Common myeloid progenitor, CD34-positive (primary cell): Measurements from ENCODE around the gene RORC.

ENCODE experiments used
- CTCF ChIA-PET: fragments of 350-600 bp; sonication (Branson Sonifier 250); formaldehyde crosslinking; loops from one replicate; lab custom pipeline; 2021; ENCODE audit warnings: antibody characterized with exemption; lab: Charles Lee
- POLR2A ChIA-PET: fragments of 350-600 bp; sonication (Branson Sonifier 250); formaldehyde crosslinking; loops from one replicate; lab custom pipeline; 2021; ENCODE audit warnings: antibody characterized with exemption; lab: Charles Lee
- DNase-seq, 3 donors: peaks; one replicate each; pipeline versions ENCODE4 v3.0.0 to v3.0.0-alpha.2; 2013
- H3K27ac ChIP-seq, 2 experiments: 1 replicate in 1 of 2; 2 replicates in 1 of 2; pipeline ENCODE4 v1.7.0; 2013; ENCODE audit warnings: inconsistent platforms in 2 of 2, low read length in 2 of 2, mild to moderate bottlenecking in 2 of 2, low read depth in 1 of 2, moderate library complexity in 1 of 2; ENCODE audit not compliant: severe bottlenecking in 2 of 2, insufficient read depth in 1 of 2, poor library complexity in 1 of 2
- H3K27me3 ChIP-seq, 5 experiments: replicated peaks in 2 of 5; 1 replicate in 3 of 5; 2 replicates in 2 of 5; pipeline versions ENCODE4 v1.6.1 to v1.7.0; 2013; ENCODE audit warnings: low read length in 4 of 5, mild to moderate bottlenecking in 2 of 5, moderate library complexity in 2 of 5, inconsistent platforms in 1 of 5; ENCODE audit not compliant: insufficient read depth in 5 of 5, control insufficient read depth in 4 of 5
- H3K36me3 ChIP-seq, 4 experiments: 1 replicate in 2 of 4; 2 replicates in 2 of 4; pipeline versions ENCODE4 v1.6.1 to v1.7.0; 2013; ENCODE audit warnings: low read length in 3 of 4, control low read depth in 1 of 4, mild to moderate bottlenecking in 1 of 4; ENCODE audit not compliant: control insufficient read depth in 4 of 4, insufficient read depth in 4 of 4
- H3K4me1 ChIP-seq, 4 experiments: 1 replicate in 3 of 4; 2 replicates in 1 of 4; pipeline versions ENCODE4 v1.6.1 to v1.7.1; 2013; ENCODE audit warnings: low read length in 3 of 4, mild to moderate bottlenecking in 3 of 4, control low read depth in 1 of 4, inconsistent platforms in 1 of 4, moderate library complexity in 1 of 4; ENCODE audit not compliant: control insufficient read depth in 4 of 4, insufficient read depth in 4 of 4; ENCODE audit errors: control extremely low read depth in 1 of 4
- H3K4me3 ChIP-seq, 7 experiments: 1 replicate in 4 of 7; 2 replicates in 3 of 7; pipeline versions ENCODE4 v1.5.1 to v1.7.0; 2013; ENCODE audit warnings: mild to moderate bottlenecking in 7 of 7, low read length in 6 of 7, moderate library complexity in 6 of 7, inconsistent platforms in 2 of 7, low read depth in 2 of 7, control low read depth in 1 of 7; ENCODE audit not compliant: insufficient read depth in 4 of 7, control insufficient read depth in 1 of 7; ENCODE audit errors: extremely low read depth in 1 of 7
- H3K9me3 ChIP-seq, 5 experiments: 1 replicate in 4 of 5; 2 replicates in 1 of 5; pipeline versions ENCODE4 v1.6.1 to v1.7.1; 2013; ENCODE audit warnings: low read length in 4 of 5, mild to moderate bottlenecking in 2 of 5, inconsistent platforms in 1 of 5, low read depth in 1 of 5, moderate library complexity in 1 of 5; ENCODE audit not compliant: control insufficient read depth in 4 of 5, insufficient read depth in 2 of 5; ENCODE audit errors: control extremely low read depth in 1 of 5
- WGBS: methylation state at CpG from one replicate; pipeline ENCODE4 v1.1.5; 2013; ENCODE audit not compliant: insufficient coverage; 5-methylcytosine and 5-hydroxymethylcytosine counted together

RORC gene

DNA sequence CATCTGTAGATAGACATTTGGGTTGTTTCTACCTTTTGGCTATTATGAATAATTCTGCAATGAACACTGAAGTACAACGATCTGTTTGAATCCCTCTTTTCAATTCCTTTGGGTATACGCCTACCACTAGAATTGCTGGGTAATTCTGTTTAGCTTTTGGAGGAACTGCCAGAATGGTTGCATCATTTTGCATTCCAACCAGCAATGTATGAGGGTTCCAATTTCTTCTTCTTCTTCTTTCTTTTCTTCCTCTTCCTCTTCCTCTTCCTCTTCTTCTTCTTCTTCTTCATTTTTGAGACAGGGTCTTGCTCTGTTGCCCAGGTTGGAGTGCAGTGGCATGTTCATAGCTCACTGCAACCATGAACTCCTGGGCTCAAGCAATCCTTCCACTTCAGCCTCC lies 35.7 kb upstream of the RORC start:
- no peaks in the 10 kb centered on the region for H3K36me3 ChIP-seq
- no peaks in the 10 kb centered on the region for H3K27me3 ChIP-seq
- 100% methylated on average over 2 of the region's 2 CpGs for WGBS
- H3K4me3 ChIP-seq, result no peak overlapping the region
- ChIA-PET POLR2A (no interaction called here), CTCF (interaction anchor here (1.3 kb wide), 1 partner anchor 9 kb away, joined by 3 read pairs; no protein-coding TSS in a partner anchor)
- no peak for DNase-seq
- H3K27ac ChIP-seq, result no peak overlapping the region
- H3K4me1 ChIP-seq, result no peaks in the 10 kb centered on the region
- H3K9me3 ChIP-seq, result no peaks in the 10 kb centered on the region

GRCh38 chr1:151864411-151864810 lies 32.8 kb upstream of the RORC start:
- DNase-seq, result no peak
- Histone ChIP-seq H3K36me3 (no peaks in the 10 kb centered on the region), H3K4me3 (no peak overlapping the region), H3K27ac (no peak overlapping the region), H3K9me3 (no peaks in the 10 kb centered on the region), H3K4me1 (peaks cover 0 to 8% (median 0%) of the 10 kb centered on the region in 4 experiments), H3K27me3 (no peaks in the 10 kb centered on the region)
- CTCF ChIA-PET, result interaction anchor here (2.0 kb wide), 1 partner anchor 24 kb away, joined by 5 read pairs; no protein-coding TSS in a partner anchor
- 0% methylated on average over 1 of the region's 2 CpGs for WGBS
- POLR2A ChIA-PET, result no interaction called here

GRCh38 chr1:151862604-151863003 lies 31.0 kb upstream of the RORC start:
- ChIA-PET POLR2A (no interaction called here), CTCF (interaction anchor here (1.4 to 2.0 kb wide), 2 partner anchors 19 to 22 kb away, joined by 3 to 5 read pairs; no protein-coding TSS in a partner anchor)
- H3K27me3 ChIP-seq, result no peaks in the 10 kb centered on the region
- H3K9me3 ChIP-seq, result no peaks in the 10 kb centered on the region
- H3K27ac ChIP-seq, result no peak overlapping the region
- H3K4me1 ChIP-seq, result peaks cover 0 to 12% (median 0%) of the 10 kb centered on the region in 4 experiments
- no peak for DNase-seq
- no peak overlapping the region for H3K4me3 ChIP-seq
- H3K36me3 ChIP-seq, result no peaks in the 10 kb centered on the region

DNA sequence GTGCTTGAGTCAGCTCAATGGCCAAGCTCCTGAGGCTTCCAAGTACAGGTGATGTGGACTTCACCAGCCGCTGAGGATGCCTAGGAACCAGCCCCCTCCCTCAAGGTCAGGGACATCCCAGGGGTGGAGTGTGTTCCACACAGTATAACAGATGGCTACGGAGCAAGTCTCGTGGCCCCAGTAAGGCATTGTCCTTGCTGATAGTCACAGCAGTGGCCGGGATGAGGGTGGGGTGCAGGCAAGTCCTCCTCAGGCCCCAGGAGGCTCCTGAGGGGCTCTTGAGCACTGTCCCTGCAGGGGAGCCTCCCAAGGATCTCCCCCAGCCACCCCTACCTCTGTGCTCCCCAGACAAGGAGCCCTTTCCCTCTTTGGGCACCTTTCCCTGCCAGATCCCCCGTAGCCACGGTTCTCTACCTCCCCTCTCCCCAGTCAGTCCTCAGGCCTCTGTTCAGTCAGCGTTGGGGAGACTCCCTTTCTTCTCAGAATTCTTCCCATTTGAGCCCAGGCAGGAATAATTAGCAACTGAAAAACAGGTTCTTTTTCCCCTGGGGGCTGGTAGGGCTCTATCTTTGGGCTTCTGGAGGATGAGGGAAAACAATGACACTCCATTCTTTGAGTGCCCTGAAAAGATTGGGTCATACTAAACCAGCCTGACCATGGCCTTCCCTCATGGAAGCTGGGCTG lies 29.0 kb upstream of the RORC start:
- Histone ChIP-seq H3K36me3 (no peaks in the 10 kb centered on the region), H3K27ac (no peak overlapping the region), H3K4me3 (no peak overlapping the region), H3K27me3 (no peaks in the 10 kb centered on the region), H3K4me1 (peaks cover 0 to 20% (median 2%) of the 10 kb centered on the region in 4 experiments), H3K9me3 (no peaks in the 10 kb centered on the region)
- ChIA-PET POLR2A (no interaction called here), CTCF (interaction anchor here (1.0 kb wide), 1 partner anchor 11 kb away, joined by 3 read pairs; no protein-coding TSS in a partner anchor)
- 99% methylated on average over 7 of the region's 7 CpGs for WGBS
- no peak for DNase-seq

GRCh38 chr1:151859891-151860293 lies 28.3 kb upstream of the RORC start:
- no peak overlapping the region for H3K27ac ChIP-seq
- H3K27me3 ChIP-seq, result no peaks in the 10 kb centered on the region
- H3K9me3 ChIP-seq, result no peaks in the 10 kb centered on the region
- H3K36me3 ChIP-seq, result no peaks in the 10 kb centered on the region
- H3K4me3 ChIP-seq, result no peak overlapping the region
- 86% methylated on average over 5 of the region's 6 CpGs for WGBS
- DNase-seq, result no peak
- ChIA-PET POLR2A (no interaction called here), CTCF (interaction anchor here (1.0 to 2.4 kb wide), 5 partner anchors 12 to 20 kb away, joined by 3 to 7 read pairs (median 4); partner anchors contain the start of gene C2CD4D)
- peaks cover 0 to 24% (median 2%) of the 10 kb centered on the region in 4 experiments for H3K4me1 ChIP-seq

GRCh38 chr1:151858886-151859665 lies 27.5 kb upstream of the RORC start:
- POLR2A ChIA-PET, result no interaction called here
- no peak for DNase-seq
- H3K27ac ChIP-seq, result no peak overlapping the region
- CTCF ChIA-PET, result interaction anchor here (1.0 to 2.9 kb wide), 9 partner anchors 9 to 61 kb away, joined by 3 to 10 read pairs (median 5); partner anchors contain the start of gene C2CD4D
- H3K27me3 ChIP-seq, result no peaks in the 10 kb centered on the region
- H3K4me3 ChIP-seq, result no peak overlapping the region
- no peaks in the 10 kb centered on the region for H3K36me3 ChIP-seq
- WGBS, result 98% methylated on average over 6 of the region's 6 CpGs
- no peaks in the 10 kb centered on the region for H3K9me3 ChIP-seq
- peaks cover 0 to 24% (median 2%) of the 10 kb centered on the region in 4 experiments for H3K4me1 ChIP-seq
